ENCODE results near the gene EIPR1. TPM values are rescaled to one million over a fixed set of nuclear protein-coding genes. Genes with fewer than 3 reads are reported as not detected.

EIPR1 gene
- total and polyA plus RNA-seq, 2 of the 13 experiments (the other 11 are each of a cell fraction or from before 2014, with no cell fraction given) = 70.0 to 96.3 TPM

DNA sequence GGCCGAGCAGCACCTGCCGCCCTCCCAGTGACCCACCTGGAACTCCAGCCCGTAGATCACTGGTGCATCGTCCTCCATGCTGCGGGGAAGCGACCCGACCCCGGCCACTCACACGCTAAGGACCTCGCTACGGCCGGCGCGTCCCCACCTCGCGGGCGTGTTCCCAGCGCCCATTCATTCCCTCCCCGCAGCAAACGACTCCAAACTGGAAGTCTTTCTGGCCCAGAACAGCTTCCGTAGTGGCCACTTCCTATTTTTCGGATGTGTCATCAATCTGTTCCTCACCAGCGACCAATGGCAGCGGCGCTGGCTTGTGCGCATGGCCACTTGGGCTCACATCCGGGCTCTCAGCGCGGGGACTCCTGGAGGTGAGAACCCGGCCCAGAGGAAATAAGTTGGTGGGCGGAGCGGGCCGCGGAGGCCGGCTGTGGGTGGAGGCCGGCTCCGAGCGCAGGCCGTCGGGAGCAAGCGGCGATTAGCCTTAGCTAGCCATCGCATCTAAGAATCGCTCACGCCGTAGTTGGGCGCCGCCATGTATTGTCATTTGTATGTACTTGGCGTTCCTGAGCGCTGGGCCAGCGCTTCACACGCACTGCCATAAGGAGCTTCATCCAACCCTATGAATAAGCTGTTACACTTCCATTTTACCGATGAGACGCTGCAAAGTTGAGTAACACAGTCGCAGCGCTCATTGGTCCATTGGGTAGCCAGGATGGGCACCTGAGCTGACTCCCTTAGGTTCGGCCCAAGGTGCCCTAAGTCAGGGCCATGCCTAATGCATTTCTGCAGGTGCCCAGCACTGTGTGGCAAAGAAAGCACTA, at the start of gene EIPR1 (continued):
- TF ChIP-seq, protein P1, sequence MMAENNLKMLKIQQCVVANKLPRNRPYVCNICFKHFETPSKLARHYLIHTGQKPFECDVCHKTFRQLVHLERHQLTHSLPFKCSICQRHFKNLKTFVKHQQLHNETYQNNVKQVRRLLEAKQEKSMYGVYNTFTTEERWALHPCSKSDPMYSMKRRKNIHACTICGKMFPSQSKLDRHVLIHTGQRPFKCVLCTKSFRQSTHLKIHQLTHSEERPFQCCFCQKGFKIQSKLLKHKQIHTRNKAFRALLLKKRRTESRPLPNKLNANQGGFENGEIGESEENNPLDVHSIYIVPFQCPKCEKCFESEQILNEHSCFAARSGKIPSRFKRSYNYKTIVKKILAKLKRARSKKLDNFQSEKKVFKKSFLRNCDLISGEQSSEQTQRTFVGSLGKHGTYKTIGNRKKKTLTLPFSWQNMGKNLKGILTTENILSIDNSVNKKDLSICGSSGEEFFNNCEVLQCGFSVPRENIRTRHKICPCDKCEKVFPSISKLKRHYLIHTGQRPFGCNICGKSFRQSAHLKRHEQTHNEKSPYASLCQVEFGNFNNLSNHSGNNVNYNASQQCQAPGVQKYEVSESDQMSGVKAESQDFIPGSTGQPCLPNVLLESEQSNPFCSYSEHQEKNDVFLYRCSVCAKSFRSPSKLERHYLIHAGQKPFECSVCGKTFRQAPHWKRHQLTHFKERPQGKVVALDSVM (CRISPR knock-in tag; IDR thresholded peaks at IDR 0.05) = peak; percentile 100
- TF ChIP-seq SMARCC2 (IDR thresholded peaks at IDR 0.05) (no peak), NR2F1 (CRISPR knock-in tag; IDR thresholded peaks at IDR 0.05) (no peak), ZNF30 (CRISPR knock-in tag; IDR thresholded peaks at IDR 0.05) (no peak; the same call in 1 of the 2 replicates), ZFP82 (CRISPR knock-in tag; IDR thresholded peaks at IDR 0.05; ENCODE audit: borderline replicate concordance) (0 out of 2 replicates have a peak, but pooled peaks have one; percentile 39), NPAS2 (CRISPR knock-in tag; IDR thresholded peaks at IDR 0.05; ENCODE audit: borderline replicate concordance) (no peak), FOXM1 (CRISPR knock-in tag; IDR thresholded peaks at IDR 0.05) (no peak), ZNF773 (CRISPR knock-in tag; IDR thresholded peaks at IDR 0.05; ENCODE audit: borderline replicate concordance) (0 out of 2 replicates have a peak, but pooled peaks have one; percentile 28), DNMT1 (CRISPR knock-in tag; IDR thresholded peaks at IDR 0.05) (no peak; the same call in 1 of the 2 replicates), MAFF (IDR thresholded peaks at IDR 0.05; ENCODE audit: low read depth, low read length) (peak; percentile 76), SMAD9 (CRISPR knock-in tag; IDR thresholded peaks at IDR 0.05) (no peak; the same call in 1 of the 2 replicates), SCMH1 (CRISPR knock-in tag; IDR thresholded peaks at IDR 0.05; ENCODE audit: borderline replicate concordance) (no peak), RFX1 (IDR thresholded peaks at IDR 0.05) (no peak)
- TF ChIP-seq, protein P2, sequence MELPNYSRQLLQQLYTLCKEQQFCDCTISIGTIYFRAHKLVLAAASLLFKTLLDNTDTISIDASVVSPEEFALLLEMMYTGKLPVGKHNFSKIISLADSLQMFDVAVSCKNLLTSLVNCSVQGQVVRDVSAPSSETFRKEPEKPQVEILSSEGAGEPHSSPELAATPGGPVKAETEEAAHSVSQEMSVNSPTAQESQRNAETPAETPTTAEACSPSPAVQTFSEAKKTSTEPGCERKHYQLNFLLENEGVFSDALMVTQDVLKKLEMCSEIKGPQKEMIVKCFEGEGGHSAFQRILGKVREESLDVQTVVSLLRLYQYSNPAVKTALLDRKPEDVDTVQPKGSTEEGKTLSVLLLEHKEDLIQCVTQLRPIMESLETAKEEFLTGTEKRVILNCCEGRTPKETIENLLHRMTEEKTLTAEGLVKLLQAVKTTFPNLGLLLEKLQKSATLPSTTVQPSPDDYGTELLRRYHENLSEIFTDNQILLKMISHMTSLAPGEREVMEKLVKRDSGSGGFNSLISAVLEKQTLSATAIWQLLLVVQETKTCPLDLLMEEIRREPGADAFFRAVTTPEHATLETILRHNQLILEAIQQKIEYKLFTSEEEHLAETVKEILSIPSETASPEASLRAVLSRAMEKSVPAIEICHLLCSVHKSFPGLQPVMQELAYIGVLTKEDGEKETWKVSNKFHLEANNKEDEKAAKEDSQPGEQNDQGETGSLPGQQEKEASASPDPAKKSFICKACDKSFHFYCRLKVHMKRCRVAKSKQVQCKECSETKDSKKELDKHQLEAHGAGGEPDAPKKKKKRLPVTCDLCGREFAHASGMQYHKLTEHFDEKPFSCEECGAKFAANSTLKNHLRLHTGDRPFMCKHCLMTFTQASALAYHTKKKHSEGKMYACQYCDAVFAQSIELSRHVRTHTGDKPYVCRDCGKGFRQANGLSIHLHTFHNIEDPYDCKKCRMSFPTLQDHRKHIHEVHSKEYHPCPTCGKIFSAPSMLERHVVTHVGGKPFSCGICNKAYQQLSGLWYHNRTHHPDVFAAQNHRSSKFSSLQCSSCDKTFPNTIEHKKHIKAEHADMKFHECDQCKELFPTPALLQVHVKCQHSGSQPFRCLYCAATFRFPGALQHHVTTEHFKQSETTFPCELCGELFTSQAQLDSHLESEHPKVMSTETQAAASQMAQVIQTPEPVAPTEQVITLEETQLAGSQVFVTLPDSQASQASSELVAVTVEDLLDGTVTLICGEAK (IDR thresholded peaks at IDR 0.05) = no peak
- TF ChIP-seq, protein P2 (CRISPR knock-in tag; IDR thresholded peaks at IDR 0.05) = peak; percentile 65; the same call in 1 of the 2 replicates
- TF ChIP-seq, protein P3, sequence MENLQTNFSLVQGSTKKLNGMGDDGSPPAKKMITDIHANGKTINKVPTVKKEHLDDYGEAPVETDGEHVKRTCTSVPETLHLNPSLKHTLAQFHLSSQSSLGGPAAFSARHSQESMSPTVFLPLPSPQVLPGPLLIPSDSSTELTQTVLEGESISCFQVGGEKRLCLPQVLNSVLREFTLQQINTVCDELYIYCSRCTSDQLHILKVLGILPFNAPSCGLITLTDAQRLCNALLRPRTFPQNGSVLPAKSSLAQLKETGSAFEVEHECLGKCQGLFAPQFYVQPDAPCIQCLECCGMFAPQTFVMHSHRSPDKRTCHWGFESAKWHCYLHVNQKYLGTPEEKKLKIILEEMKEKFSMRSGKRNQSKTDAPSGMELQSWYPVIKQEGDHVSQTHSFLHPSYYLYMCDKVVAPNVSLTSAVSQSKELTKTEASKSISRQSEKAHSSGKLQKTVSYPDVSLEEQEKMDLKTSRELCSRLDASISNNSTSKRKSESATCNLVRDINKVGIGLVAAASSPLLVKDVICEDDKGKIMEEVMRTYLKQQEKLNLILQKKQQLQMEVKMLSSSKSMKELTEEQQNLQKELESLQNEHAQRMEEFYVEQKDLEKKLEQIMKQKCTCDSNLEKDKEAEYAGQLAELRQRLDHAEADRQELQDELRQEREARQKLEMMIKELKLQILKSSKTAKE (CRISPR knock-in tag; IDR thresholded peaks at IDR 0.05; ENCODE audit: borderline replicate concordance) = no peak

Data from HepG2 (cell line).